ENCODE measurements around the gene GMEB2.

GMEB2 gene

DNA sequence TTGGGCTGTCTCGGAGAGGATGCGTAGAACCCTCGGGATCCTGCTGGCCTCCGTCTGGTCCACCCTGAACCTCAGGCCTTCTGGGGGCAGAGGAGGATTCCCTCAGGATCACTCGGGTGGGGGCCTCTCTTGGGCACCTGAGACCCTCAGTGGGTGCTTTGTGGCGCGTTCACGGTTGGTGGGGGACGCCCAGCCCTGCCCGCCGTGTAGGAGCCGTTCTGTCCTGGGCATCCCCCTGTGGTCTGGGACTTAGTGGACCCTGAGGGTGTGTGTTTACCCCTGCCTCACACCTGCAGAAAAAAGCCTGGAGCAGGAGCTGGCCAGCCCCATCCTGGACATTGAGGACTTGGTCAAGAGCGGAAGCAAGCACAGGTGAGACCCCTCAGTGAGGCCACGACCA is 38.8 kb upstream of the GMEB2 start:
- DNase-seq (ENCODE audit: low read depth) = no peak
- TF ChIP-seq, protein P1, sequence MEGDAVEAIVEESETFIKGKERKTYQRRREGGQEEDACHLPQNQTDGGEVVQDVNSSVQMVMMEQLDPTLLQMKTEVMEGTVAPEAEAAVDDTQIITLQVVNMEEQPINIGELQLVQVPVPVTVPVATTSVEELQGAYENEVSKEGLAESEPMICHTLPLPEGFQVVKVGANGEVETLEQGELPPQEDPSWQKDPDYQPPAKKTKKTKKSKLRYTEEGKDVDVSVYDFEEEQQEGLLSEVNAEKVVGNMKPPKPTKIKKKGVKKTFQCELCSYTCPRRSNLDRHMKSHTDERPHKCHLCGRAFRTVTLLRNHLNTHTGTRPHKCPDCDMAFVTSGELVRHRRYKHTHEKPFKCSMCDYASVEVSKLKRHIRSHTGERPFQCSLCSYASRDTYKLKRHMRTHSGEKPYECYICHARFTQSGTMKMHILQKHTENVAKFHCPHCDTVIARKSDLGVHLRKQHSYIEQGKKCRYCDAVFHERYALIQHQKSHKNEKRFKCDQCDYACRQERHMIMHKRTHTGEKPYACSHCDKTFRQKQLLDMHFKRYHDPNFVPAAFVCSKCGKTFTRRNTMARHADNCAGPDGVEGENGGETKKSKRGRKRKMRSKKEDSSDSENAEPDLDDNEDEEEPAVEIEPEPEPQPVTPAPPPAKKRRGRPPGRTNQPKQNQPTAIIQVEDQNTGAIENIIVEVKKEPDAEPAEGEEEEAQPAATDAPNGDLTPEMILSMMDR (IDR thresholded peaks at IDR 0.05; ENCODE audit: low read length, missing control alignments) = no peak
- H3K4me3 ChIP-seq (replicated peaks; ENCODE audit: low read depth, low read length) = no peak overlapping the region

DNA sequence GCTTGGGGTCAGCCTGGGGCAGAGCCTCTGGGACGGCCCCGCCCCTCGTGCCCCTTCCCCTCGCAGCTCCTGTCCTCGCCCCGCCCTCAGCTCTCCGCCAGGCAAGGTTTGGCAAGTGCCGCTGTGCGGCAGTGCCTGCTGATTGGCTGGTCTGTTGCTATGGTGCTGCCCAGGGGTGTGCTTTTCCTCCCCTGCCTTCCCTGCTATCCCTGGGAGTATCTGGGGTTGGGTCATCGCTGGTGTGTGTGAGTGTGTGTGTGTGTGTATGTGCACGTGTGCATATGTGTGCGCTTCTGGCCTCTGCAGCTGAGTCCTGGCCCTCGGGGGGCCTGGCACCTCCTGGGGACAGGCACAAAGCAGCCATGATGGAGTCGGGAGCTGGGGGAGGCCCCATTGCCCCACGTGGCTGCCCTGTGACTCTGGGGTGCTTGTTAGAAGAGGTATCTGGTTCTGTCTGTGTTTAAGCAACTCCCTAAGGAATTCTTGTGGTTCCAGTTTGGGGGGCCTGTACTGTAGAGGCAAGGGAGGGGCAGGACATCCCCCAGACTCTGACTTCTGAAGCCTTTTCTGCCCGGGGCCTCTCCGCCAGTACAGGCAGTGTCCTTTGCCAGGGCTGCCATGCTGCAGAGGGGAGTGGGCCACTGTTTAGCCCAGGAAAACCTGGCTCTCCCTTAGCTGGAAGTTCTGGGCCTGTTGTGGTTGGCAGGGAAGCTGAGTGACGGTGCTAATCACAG is 38.1 kb upstream of the GMEB2 start:
- H3K4me3 ChIP-seq (replicated peaks; ENCODE audit: low read depth, low read length) = no peak overlapping the region
- TF ChIP-seq, protein P1 (IDR thresholded peaks at IDR 0.05; ENCODE audit: low read length, missing control alignments) = no peak
- peak; percentile 42 for DNase-seq (ENCODE audit: low read depth)

DNA sequence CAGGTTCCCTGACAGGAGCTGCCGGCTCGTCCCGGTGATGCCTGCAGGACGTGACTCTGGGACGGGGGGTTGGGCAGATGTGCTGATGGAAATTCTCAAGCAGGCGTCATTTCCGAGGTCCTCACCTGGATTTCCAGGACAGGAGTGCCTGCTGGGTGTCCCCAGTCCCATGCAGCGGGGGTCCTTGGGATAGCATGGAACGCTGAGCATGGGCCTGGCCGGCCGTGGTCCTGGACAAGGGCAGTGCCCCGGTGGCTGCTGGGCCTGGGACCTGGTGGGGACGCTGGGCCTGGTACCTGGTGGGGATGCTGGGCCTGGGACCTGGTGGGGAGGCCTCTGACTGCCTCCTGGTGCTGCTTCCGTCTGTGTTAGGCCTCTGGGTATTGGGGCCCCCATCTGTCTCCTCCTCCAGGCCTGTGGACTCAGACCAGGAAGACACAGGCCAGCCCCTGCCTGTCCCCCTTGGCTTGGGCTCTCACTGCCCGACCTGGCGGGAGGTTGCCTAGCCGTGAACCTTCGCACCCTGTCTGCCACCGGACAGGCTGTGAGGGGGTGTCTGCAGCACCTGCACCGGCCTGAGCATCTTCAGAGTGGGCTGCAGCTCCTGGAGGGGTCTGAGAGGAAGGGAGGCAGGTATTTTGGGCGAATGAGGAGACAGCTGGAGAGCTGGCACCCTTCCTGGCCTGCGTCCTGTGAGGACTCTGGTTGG is 37.4 kb upstream of the GMEB2 start:
- TF ChIP-seq, protein P1 (IDR thresholded peaks at IDR 0.05; ENCODE audit: low read length, missing control alignments) = no peak
- no peak for DNase-seq (ENCODE audit: low read depth)
- H3K4me3 ChIP-seq (replicated peaks; ENCODE audit: low read depth, low read length) = no peak overlapping the region

DNA sequence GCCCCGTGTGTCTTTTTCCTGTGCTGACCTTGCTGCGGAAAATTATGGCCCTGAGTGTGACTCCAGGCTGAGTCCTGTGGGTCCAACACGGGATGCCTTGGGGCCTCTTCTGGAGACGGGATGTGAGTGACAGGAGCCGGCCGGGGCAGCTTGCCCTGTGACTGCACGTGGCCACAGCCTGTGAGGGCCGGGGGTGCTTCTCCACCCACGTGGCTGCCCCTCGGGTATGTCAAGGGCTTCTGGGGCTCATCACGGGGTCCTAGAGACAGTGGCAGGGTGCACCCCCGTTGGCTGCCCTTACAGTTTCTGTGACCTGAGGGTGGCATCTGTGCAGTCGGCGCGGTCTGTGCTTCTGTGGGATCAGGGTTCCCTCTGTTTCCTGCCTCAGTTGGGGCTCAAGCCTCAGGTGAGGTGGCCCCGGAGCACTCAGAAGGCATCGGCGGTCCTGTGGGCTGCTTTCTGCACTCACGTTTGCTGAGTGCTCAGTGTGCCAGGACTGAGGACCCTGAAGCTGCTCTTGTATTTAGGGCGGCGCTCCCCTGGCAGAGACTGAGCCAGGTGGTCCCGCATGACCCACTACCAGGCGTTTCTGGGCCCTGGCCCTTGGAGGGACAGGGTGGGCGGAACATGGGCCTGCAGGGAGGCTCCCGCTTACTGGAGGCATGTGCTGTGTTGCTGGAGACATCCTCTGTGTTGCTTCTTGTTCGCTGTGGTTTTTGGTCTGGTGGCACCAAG is 36.6 kb upstream of the GMEB2 start:
- TF ChIP-seq, protein P1 (IDR thresholded peaks at IDR 0.05; ENCODE audit: low read length, missing control alignments) = no peak
- H3K4me3 ChIP-seq (replicated peaks; ENCODE audit: low read depth, low read length) = no peak overlapping the region
- DNase-seq (ENCODE audit: low read depth) = no peak

DNA sequence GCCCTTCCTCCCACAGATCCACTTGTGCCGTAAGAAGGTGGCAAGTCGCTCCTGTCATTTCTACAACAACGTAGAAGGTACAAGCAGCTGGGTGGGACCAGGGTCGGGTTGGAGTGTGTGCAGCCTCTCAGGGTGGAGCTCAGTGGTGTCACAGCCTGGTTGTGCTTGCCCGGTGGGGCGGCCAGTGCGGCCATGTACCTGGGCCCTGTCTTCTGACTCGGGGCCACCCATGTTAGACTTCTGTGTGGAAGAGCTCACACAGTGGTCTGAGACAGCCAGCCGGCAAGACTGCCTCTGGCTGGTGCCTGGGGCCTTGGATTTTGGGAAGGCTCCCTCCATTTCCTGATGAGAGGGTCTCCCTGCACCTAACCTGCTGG is 35.9 kb upstream of the GMEB2 start:
- H3K4me3 ChIP-seq (replicated peaks; ENCODE audit: low read depth, low read length) = no peak overlapping the region
- TF ChIP-seq, protein P1 (IDR thresholded peaks at IDR 0.05; ENCODE audit: low read length, missing control alignments) = no peak
- no peak for DNase-seq (ENCODE audit: low read depth)

DNA sequence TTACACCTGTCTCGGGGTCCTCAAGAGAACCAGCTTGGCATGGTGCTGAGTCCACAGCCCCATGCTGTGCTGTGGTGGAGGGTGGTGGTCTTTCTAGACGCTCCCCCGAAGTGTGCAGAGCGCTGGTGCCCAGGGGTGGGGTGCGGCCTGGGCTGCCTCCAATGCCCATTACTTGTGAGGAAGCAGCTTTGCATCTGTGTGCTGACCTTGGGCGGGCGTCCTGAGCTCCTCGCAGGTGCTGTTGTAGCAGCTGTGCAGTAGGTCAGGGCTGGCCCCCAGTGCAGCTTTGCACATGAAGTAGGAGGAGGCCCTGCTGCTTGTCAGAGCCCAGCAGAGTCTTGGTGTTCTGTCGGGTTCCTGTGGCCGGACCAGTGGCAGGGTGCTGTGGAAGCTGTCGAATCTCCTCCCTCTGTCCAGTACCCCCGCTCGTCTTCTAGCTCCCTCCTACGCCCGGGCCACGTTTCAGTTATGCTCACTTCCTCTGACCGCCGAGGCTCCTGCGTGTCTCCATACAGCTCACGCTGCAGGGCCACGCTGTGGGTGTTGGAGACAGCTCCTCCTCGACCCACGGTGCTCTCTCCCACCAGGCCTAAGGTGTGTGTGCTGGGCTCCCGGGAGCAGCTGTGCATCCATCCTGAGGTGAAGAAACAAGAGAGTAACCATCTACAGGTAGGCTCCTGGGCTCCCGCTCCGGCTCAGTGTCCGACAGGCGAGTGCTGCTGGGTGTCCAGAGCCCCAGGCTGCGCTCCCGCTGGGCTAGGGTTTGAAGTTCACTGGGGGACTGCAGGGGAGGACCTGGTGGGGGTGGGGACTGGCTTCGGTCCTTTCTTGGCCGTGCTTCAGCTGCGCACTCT is 35.3 kb upstream of the GMEB2 start:
- no peak for DNase-seq (ENCODE audit: low read depth)
- H3K4me3 ChIP-seq (replicated peaks; ENCODE audit: low read depth, low read length) = no peak overlapping the region
- TF ChIP-seq, protein P1 (IDR thresholded peaks at IDR 0.05; ENCODE audit: low read length, missing control alignments) = no peak

Measured in fibroblast of pulmonary artery (primary cell).